ENCODE results near the gene C13orf46.

The C13orf46 gene

DNA sequence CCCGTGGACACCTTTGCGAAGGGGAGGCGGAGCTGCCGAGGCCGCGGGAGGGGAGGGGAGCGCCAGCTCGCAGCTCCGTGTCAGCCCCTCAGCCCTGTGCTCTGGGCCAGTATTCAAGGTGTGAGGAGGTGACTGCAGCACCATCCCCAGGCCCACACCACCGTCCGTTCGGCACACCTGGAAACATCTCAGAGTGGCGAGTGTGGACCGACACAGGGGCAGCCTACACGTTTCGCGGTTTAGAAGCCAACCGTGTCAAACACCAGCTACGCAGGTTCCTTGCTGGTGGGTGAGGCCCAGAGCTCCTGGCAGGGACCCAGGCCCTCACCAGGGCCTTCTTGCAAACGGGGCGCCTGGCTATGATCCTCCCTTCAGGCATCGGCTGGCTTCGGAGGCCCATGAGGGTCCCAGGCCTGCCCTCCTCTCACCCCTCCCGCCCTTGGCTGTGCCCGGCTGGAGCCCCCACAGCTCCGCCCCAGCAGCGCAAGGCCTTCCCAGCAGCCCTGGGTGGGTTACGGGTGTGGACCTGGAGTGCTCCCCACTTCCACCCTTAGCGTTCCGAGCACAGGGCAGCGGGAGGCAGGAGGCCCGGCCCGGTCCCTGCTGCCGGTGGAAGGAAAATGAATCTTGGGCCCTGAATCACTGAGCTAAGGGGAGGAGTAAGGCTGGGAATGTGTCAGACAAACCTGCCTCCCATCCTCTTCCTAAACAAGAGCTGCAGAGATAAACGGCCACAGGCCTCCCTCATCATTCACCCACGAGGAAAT lies 1.2 kb downstream of the C13orf46 start:
- no peak for DNase-seq (ENCODE audit: low read depth in 1 of 2, low spot score in 1 of 2)

DNA sequence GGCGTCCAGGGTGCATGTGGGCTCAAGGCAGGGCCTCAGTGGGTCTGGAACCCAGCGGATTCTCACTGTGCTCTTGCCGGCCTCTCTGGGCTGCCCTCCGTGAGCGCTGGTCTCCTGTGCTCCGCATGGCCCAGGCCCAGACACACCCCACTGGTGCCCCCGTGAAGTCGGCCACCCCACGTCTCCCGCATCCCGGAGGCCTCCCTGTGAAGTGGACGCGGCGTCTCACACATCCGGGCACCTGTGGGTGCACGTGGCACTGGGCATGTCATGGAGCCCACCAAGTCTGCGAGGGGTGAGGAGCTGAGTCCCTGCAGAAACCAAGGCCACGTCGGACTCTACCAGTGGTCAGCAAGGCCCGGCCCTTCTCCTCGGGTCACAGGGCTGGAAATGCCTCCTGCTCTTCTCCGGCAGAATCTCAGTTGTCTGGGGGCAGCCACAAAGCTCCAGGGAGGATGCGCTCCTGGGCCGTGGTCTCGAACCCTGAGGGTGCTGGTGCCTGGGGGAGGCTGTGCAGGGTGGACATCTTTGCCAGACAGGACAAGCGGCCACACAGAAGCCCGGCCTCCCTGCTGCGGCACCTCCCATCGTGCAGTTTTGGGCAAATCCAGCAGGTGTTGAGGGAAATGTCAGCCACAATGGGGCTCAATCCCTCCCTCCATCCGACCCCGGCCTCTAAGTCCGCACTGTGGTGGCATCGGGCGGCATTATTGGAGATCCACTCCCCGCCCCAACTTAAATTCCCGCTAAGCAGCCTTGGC lies 2.2 kb downstream of the C13orf46 start:
- no peak for DNase-seq (ENCODE audit: low read depth in 1 of 2, low spot score in 1 of 2)

- no peak for DNase-seq (ENCODE audit: low read depth in 1 of 2, low spot score in 1 of 2)
These were observed 2.9 kb downstream of the C13orf46 start for GRCh38 chr13:113970810-113971470.

DNA sequence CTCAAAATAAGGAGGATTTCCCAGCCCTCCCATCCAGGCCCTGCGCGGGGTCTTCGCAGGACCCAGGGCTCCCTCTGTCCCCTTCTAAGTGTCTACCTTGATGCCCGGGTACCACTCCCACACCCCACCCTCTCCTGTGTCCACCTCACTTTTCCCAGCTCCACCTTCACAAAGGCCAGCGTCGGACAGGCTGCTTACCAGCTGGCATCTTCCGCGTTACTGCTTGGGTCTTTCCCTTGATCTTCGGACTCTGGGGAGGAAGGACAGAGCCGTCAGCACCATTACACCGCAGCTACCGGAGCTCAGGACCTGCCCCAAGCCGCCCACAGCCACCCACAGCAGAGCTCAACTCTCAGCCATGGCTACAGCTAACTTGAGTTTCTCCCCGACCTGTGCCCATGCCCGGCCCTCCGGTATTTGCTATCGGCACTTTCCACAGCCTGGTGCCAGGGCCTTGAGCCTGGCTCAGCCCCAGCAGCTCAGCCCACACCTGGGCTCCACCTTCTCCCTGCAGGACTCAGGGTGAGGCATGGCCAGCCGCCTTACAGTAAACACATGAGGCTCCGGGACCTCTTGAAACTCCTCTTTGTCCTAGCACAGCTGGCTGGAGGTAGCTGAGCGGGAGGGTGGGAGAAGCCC lies 3.8 kb downstream of the C13orf46 start:
- DNase-seq (ENCODE audit: low read depth in 1 of 2, low spot score in 1 of 2) = no peak

DNA sequence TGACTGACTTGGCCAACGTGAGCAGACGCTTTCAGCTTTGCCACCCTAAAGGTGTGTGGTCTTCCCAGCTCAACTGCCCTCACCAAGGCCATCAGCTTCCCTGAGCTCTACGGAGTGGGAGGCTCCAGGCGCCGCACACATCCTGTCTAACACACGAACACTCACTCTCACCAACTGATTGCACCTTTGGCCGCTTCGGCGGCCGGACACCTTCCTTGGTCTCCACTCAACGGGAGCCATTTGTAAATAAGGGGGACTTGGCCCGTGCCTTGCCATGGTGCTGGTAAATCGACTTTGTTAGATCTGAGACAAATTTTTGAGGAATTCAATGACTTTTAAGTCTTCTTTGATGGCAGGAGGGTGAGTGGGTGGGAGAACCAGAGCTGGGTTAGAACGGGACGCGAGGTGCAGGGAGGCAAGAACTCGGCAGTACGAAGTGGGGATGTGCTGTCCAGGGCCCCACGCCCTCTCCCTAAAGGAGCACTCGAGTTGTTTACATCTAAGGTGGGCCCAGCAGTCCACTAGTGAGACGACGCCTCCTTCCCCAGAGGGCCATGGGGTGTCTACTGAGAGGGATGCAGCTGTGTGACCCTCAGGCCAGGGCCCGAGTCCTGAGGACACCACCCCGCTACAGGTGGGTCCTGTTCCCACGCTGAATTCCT lies 4.4 kb downstream of the C13orf46 start:
- DNase-seq (ENCODE audit: low read depth in 1 of 2, low spot score in 1 of 2) = no peak

GRCh38 chr13:113968463-113969310 lies 5.2 kb downstream of the C13orf46 start:
- no peak for DNase-seq (ENCODE audit: low read depth in 1 of 2, low spot score in 1 of 2)

DNA sequence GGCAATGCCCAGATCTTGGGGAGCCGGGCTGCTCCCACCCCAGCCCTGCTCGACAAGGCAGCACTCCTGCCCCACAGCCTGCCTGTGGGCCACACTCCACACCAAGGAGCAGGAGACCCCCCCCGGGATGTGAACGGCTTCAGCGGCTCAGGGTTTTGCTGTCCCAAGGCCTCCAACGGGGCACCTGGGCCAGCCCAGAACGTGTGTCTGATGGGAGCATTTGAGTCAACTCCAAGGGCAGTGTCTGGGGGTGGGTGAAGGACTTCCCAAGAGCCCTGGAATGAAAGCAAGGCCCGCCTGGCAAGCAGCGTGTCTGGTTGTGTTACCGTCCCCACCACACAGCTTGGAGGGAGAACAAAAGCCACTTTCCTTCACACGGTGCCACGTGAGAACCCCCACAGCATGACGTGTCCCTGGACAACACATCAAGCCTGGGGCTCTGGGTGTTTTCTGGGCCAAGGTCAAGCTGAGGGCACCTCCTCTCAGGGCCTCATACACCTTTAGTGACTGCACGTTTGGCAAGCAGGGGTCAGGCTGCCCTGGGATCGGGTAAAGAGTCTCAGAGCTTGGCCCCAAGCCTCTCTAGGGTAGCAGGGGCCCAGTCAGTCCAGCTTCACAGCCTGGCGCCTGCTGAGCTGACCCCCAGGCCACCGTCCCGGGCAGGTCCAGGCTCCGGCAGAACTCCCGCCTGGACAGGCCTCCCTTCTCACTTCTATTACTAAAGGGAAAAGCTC lies 6.0 kb downstream of the C13orf46 start:
- no peak for DNase-seq (ENCODE audit: low read depth in 1 of 2, low spot score in 1 of 2)

DNA sequence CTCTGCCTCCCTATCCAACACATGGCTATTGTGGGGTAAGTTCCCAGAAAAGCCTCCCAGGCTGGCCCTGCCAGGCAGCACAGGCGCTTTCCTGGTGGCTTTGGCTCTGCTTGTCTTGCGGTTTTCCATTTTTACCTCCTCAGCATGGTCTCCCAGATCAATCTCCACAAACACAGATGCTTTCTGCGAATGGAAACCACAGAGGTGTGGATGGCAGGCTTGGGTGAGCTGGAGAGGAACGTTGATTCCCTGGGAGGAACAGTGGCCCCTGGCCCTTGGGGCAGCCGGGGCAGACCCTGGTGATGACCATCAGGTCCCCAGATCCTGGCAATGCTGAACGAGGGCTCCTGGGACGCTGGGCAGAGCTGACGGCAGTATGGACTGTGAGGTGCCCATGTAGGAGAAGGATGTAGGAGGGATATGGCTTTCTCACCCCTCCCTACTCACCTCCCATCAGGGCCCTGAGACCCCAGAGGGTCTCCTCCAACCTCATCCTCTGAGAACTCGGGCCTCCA lies 6.6 kb downstream of the C13orf46 start:
- DNase-seq (ENCODE audit: low read depth in 1 of 2, low spot score in 1 of 2) = no peak

- DNase-seq (ENCODE audit: low read depth in 1 of 2, low spot score in 1 of 2) = no peak
These were observed 7.7 kb downstream of the C13orf46 start for GRCh38 chr13:113965968-113966884.

GRCh38 chr13:113965383-113965874 lies 8.4 kb downstream of the C13orf46 start:
- no peak for DNase-seq (ENCODE audit: low read depth in 1 of 2, low spot score in 1 of 2)

DNA sequence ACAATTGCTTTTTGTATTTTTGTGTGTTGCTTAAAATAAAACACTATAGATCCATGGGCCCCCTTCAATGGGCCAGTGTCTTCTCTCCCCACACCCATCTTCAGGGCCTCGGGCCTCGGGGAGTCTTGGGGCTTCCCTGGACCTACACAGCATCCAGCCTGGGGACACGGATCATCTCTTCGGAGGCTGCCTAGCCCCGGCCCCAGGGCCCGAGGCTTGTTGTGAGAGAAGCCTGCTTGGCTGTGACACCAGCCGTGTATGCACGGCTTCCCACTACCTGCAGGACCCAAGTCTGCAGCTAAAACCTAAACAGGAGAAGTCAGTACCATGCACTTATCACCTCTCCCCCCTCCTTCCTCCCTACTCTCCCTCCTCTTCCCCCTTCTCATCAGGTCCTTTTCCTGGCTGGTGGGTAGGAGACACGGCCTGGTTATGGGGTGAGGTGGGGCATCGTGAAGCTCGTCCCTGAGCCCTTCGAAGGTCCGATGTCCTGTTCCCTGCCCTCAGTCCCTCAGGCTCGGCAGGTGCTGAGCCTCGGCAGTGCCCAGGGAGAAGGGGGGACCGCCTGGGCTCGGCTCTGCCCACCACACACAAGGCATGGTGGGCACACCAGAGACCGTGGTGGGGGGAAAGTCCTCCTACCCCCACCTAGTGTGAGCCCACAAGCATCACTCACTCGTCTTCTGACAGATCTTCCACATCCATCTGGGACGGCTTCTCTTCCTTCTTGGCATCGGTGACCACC lies 9.5 kb downstream of the C13orf46 start:
- DNase-seq (ENCODE audit: low read depth in 1 of 2, low spot score in 1 of 2) = no peak

GRCh38 chr13:113963376-113963775 lies 10.5 kb downstream of the C13orf46 start:
- DNase-seq (ENCODE audit: low read depth in 1 of 2, low spot score in 1 of 2) = no peak

DNA sequence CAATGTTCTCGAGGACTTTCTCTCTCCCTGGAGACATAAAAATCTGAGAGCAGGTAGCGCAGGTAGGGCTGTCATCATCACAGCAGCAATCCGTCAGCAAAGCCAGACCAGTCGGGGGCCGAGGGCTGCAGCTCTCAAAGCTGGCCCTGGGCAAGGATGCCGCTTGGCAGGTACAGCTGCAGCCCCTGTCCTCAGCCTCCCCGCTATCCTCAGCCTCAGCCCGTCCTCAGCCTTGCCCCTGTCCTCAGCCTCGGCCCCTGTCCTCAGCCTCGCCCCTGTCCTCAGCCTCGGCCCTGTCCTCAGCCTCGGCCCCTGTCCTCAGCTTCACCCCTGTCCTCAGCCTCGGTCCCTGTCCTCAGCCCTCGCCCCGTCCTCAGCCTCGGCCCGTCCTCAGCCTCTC lies 10.9 kb downstream of the C13orf46 start:
- no peak for DNase-seq (ENCODE audit: low read depth in 1 of 2, low spot score in 1 of 2)

DNA sequence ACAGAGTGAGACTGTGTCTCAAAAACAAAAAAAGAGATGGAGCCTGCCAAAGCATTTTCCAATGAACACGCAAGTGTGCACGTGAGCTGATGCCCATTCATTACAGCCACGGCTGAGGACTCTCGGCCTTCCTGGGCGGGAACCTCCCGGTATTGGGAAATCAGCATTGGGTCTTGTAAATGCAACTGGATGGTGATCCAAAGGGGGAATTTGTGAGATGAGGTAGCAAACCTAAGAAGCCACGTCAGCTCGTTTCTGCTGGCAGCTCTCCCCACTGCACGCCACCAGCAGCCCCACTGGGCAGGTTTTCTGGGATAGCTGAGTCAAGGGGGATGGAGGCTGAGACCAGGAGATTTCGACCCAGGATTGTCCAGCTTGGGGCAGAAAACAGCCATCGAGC lies 11.5 kb downstream of the C13orf46 start:
- no peak for DNase-seq (ENCODE audit: low read depth in 1 of 2, low spot score in 1 of 2)

GRCh38 chr13:113960276-113960948 lies 13.5 kb downstream of the C13orf46 start:
- no peak for DNase-seq (ENCODE audit: low read depth in 1 of 2, low spot score in 1 of 2)

DNA sequence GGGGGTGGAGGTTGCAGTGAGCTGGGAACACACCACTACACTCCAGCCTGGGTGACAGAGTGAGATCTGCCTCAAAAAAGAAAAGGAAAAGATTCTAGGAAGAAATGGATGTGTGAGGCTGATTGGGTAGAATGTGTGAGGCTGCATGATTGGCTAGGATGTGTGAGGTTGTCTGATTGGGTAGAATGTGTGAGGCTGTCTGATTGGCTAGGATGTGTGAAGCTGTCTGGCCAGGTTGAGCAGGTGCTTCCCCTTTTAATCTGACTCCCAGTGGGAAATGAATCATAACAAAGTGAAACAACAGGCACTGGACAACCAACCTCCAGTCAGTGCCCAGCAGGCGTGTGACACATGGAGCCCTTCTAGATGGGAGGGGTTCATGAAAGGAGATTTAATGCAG lies 14.7 kb downstream of the C13orf46 start:
- no peak for DNase-seq (ENCODE audit: low read depth in 1 of 2, low spot score in 1 of 2)

- DNase-seq (ENCODE audit: low read depth in 1 of 2, low spot score in 1 of 2) = no peak
These were observed 15.5 kb downstream of the C13orf46 start for GRCh38 chr13:113958373-113958772.
